Activated CD8-positive, alpha-beta memory T cell treated with anti-CD3 and anti-CD28 coated beads for 24 hours (primary cell): ENCODE data around the gene MCMBP.
"Not testable (repeated sequence)": the region's sequence is repeated elsewhere in the genome, so short reads cannot be mapped to it uniquely, and the experiment has no call there.

Experiments
- DNase-seq: peaks from one replicate; pipeline ENCODE4 v3.0.0-alpha.2; 2020

MCMBP gene

DNA sequence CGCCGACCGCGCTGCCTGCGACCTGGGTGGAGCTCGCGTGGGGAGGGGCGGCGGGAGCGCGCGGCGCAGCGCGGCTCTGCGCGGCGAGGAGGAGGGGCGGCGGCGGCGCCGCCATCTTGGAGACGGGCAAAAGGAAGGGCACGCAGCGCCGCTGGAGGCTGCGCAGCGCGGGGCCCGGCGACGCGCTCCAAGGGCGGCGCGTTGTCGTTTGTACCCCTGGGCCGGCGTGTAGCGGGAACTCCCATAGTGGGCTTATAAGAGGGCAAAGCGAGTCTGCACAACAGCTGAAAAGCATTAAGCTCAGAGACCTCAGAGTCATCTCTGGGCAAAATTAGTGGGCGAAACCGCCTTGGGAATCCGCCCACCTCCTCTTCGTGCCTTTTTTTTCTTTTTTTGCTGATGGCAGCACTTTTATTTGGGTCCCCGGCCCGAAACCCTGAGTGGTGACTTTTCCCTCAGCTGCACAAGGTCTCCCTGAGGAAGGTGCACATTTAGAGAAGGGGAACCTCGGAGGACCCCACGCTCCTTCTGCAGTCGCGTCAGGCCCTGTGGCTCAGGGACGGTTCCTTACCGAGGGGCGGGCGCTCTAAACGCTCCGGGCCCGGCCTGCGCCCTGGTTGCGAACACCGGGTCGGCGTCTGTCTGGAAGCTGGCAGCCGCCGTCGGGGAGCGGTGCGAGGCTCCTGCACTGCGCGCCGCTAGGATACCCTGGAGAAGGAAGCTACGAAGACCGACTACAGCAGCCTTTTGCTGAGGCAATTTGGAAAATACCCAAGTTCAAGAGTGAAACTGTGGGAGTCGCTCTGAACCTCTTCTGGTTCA lies 428 bp upstream of the MCMBP start:
- DNase-seq = peak; percentile 93

DNA sequence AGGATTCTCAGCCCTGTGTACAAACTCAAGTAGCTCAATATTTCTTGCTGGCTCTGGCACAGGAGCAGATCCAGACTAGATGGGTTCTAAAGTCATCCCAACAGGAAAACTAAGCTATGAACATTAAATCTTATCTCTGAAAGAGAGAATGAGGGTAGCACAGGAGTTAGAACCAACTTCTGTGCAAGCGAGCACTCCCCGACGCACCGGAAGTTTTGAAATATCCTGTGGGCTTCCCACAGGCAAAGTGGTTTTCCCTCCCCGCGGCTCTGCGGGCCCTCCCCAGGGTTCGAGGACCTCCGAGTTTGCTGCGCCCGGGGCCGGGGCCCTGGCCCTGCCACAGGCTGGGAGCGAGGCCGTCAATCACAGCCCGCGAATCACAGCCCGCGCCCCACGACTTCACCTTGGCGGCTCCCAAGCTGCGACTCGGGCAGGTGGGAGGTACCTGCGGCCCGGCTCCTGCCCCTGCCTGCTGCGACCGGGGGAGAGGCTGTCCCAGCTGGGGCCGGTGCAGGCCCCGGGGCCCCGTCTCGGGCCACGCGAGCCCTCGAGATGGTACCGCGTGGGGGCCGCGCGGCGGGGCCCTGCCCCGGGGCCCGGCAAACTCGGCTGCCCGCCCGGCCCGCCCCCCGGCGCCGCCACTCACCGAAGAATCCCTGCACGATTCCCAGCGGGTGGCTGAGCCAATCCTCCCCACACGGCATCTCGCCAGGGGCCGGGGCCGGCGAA lies 598 bp downstream of the MCMBP start:
- DNase-seq = peak; percentile 81

DNA sequence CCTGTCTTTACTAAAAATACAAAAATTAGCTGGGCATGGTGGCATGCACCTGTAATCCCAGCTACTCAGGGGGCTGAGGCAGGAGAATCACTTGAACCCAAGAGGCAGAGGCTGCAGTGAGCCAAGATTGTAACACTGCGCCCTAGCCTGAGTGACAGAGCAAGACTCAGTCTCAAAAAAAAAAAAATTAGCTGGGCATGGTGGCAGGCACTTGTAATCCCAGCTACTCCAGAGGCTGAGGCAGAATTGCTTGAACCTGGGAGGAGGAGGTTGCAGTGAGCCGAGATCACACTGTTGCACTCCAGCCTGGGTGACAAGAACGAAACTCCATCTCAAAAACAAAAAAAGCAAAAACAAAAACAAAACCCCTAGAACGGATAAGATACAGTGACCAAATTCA lies 3.2 kb downstream of the MCMBP start:
- not testable (repeated sequence) for DNase-seq

DNA sequence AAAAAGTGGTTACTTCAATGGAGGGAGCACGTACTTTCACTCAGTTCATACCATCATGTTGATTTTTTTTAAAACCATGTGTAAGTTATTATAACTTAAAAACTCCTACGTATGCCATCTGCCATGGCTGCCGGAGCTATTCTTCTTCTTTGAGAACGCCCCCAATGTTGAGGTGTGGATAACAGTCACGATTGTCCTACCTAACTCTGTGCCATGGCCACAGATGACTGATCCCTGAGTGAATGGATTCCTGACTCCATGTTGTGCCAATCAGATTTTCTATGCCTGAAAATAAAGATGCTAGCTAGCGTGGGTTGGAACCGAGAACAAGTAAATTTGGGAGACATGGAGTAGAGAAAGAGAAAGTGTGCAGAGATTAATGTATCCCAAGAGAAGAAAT lies 5.3 kb downstream of the MCMBP start:
- no peak for DNase-seq

DNA sequence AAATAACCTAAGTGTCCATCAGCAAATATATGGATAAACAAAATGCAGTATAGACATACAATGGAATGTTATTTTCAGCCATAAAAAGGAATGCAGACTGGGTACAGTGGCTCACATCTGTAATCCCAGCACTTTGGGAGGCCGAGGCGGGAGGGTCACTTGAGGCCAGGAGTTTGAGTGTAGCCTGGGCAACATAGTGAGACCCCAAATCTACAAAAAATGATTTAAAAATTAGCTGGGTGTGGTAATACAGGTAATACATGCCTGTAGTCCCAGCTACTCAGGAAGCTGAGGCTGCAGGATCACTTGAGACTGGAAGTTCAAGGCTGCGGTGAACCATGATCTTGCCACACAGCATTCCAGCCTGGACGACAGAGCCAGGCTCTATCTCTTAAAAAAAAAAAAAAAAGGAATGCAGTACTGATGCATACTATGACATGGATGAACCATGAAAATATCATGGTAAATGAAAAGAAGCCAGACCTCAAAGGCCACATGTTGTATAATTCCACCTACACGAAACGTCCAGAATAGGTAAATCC lies 6.9 kb downstream of the MCMBP start:
- DNase-seq = no peak

DNA sequence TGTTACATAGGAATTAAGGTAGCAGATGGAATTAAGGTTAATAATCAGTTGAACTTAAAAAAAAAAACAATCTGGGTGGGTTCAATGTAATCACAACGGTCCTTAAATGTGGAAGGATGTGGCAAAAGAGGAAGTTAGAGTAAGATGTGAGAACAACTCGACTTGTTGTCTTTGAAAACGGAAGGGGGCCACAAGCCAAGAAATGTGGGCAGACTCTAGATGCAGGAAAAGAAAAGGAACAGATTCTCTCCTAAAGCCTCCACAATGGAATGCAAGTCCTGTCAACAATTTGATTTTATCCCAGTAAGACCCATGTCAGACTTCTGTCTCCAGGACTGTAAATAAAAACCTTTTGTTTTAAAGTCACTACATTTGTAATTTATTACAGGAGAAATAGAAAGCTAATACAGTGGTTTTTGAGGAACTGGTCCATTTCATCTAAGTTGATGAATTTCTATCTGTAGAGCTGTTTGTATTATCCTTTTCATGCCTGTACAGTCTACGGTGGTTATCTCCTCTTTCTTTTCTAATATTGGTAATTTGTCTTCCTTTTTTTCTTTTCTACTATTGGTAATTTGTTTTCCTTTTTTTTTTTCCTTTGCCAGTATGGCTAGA lies 8.6 kb downstream of the MCMBP start:
- no peak for DNase-seq

DNA sequence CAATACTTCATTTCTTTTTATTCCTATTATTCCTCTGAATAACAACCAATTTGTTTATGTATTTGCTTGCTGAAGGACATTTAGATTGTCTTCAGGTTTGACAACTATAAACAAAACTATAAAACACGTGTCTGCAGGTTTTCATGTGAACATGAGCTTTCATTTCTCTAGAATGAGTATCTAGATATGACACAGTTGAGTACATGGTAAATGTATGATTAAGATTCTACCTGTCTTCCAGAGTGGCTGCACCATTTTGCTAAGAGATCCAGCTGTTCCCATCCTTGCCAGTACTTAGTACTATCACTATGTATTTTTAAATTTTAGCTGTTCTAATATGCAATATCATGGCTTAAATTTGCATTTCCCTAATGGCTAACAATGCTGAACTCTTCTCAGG lies 10.1 kb downstream of the MCMBP start:
- no peak for DNase-seq

DNA sequence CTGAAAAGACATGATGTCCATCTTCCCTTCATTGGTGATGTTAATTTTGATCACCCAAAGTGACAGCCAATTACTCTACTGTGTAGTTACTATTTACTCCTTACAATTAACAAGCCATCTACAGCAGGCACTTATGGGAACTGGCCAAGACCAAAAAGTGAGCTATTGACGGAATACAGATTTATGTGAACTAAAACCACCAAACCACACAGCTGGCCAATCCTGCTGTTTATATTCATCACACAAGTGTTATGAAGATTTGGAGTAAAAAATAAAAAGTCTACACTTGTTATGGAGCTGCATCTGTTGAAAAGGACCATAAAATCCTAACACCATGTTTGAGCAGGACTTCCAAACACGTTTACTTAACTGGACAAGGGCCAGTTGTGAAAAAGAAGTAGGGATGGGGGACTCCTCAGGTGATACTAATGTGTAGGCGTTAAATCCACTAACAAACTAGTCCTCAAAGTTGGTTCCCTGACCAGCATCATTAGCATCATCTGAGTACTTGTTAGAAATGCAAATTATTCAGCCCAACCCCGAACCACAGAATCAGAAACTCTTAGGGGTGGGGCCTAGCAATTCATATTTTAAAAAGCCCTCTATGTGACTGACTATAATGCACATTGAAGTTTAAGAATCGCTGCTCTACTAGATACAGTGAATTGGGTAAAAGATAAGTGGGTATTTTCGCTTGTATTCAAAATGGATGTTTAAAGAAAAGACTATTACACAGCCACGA lies 11.6 kb downstream of the MCMBP start:
- DNase-seq = no peak

DNA sequence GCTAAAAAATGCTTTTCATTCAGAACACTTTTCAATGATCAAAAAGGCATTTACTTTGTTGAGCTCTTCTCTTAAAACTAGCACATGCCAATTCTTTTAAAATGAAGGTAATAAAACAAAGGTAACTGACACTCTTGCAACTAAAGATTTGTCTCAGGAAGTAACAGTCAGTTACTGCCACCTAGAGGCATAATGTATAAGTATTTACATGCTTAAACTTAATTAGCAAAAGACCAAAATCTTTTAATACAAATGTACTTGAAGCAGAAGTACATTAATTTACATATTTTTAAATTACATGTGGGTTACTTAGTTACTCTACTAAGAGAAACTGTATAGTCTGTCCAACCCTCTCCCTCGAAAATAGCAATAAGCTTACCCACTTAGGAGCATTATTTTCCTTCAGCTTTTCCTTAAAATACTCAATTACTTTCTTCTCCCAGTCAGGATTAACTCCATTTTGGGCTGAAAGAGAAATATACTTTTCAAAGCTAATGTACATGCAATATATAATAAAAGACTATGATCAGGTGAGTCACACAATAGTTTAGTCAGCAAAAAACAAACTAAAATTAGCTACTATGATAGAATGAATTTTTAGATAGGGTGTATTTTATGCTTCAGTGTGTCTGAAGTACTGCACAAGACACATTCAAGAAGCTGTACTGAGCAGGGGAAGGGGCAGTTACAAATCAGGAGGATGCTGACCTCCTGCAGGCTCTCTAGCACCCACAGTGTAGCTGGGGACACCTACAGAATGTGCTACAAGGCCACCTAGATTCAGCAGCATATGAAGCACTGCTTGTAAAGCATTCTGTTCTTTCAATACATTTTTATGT lies 13.0 kb downstream of the MCMBP start:
- DNase-seq = no peak

DNA sequence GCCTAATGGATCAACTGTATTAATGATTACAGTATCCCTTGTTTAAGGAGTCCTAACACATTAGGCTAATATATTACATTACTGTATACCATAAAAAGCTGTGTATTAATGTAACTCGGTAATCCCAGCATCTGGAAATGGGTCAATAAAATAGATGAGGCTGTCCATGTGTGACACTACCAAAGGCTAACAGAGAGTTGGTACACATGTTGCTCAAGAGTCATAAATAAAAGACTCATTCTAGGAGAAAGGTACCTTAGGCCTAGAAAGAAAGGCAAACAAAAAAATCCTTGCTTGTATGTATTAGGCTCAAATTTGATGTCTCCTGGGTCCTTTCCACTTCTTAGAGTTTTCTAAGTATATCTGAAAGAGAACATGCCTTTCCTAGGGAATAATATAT lies 14.6 kb downstream of the MCMBP start:
- DNase-seq = no peak

DNA sequence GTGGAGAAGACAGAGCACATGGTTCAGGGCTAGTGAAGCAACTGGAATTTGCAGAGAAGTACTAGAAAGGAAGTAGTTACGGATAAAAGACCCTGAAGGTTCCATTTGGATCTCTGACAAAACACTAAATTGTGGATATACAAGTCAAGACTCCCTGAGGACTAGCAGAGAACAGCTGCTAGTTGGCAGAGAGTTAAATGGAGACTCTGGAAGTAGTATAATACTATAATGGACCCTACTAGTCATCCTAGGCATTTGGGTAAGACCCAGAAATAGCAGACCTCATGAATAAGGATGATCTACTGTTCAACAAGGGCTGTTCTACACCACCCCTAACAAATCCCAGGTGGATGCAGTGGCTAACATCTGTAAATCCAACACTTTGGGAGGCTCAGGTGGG lies 19.1 kb downstream of the MCMBP start:
- no peak for DNase-seq

DNA sequence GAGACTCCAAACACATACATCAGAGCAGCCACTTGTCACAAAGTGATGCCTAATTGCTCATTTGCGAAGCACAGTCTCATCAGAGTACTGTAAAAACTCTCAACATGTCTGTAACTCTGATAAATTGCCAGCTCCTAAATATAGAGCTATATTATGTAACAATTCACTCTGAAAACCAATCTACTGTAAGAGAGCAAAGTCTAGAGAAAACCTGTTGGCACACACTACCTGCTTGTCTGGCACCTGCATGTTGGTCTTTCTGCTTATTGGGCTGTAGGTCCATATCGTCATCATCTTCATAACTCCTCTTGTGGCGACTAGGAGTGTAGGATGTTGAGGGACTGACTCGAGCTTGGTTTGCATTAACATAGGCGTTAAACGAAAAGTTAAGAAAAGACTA lies 19.8 kb downstream of the MCMBP start:
- no peak for DNase-seq

DNA sequence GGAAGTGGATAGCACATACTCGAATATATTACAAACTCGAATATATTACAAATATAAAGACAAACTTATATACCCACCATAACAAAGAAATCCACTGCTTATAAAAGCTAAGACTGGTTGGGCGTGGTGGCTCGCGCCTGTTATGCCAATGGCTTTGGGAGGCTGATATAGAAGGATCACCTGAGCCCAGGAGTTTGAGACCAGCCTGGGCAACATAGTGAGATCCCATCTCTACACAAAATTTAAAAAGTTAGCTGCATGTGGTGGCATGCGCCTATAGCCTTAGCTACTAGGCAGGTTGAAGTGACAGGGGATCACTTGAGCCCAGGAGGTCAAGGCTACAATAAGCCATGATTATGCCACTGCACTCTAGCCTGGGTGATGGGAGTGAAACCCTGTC lies 20.4 kb downstream of the MCMBP start:
- DNase-seq = no peak

DNA sequence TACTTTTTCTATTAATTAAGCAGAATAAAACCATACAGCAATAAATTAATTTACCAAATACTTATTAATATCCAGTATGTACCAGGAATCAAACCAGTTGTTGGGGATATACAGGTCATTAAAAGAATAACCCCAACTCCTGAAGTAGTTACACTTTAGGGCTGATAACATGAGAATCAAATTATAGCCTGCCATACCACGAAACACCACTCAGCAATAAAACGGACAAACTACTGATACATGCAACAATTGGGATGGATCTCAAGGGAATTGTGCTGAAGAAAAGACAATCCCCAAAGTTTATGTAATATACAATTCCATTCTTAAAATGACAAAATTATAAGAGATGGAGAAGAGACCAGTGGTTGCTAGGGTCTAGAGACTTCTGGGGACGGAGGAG lies 22.7 kb downstream of the MCMBP start:
- DNase-seq = no peak

DNA sequence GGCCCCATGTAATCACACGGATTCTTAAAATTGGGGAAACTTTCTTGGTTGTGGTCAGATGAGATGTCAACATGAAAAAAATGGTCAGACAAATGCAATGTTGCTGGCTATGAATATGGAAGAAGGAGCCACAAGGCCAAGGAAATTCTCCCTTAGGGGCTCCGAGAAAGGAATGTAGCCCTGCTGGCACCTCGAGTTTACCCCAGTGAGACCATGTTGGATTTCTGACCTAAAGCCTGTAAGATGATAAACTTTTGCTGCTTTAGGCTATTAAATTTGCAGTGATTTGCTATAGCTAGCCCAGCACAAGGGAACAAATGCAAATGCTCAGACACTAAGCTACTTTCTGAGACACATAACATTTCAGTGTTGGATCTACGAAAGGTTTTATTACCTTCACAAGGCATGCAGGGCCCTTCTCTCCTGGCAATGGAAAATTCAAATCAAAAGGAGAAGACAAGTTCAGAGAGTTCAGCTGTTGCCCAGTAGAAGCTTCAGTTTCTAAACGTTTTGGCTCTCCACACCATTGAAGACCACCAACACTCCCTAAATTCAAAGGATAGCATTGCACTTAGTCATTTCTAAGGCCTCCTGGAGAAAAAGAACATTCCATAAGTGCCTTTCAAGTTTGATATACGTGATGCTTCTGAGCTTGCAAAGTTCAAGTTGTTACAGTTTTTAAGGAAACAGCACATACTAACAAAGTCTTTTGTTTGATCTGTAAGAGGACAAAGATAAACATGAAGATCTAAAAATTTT lies 23.4 kb downstream of the MCMBP start:
- DNase-seq = no peak

DNA sequence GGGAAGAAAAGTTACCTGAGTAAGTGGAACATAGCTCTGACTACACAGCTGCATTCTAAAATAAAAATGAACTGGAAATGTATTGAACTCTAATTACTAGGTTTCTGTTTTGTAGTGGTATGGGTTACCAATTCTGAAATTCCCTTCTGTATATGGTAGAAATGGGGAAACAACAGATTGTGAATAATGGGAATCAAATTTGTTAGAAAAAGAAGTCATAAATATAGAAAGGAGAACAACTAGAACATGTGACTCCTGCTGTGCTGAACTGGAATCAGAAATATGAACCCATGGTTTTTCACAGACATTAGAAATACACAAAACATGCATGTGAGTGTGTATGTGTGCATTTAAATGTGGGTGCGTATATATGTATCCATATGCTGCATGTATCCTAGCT lies 27.0 kb downstream of the MCMBP start:
- DNase-seq = no peak

DNA sequence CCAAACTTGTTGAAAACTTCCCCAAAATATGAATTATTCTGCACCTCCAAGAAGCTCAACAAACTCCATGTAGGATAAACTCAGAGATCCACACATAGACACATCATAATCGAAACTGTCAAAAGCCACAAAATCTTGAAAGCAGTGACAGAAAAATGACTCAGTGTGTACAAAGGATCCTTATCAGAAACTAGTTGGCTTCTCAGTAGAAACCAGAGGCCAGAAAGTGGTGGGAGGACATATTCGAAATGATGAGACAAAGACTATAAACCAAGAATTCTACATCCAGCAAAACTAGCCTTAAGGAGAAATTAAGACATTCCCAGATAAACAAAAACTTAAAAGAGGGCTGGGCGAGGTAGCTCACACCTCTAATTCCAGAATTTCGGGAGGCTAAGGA lies 38.5 kb downstream of the MCMBP start:
- DNase-seq = no peak

DNA sequence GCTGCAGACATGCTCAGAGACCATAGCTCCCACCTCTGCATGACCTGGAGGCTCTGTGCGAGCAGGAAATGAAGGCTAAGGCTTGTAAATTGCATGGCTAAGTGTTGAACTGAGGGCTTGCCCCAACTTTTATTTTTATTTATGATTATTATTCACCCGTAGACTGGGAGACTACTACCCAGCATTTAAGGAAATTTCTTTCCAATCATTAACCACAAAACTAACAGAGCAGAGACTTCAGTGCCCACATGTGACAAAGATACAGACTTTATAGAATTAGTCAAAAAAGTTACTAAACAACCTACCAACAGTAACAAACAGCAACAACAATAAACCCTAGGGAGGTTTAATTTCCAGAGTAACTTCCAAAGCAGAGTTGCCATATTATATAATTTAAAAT lies 39.7 kb downstream of the MCMBP start:
- DNase-seq = no peak

DNA sequence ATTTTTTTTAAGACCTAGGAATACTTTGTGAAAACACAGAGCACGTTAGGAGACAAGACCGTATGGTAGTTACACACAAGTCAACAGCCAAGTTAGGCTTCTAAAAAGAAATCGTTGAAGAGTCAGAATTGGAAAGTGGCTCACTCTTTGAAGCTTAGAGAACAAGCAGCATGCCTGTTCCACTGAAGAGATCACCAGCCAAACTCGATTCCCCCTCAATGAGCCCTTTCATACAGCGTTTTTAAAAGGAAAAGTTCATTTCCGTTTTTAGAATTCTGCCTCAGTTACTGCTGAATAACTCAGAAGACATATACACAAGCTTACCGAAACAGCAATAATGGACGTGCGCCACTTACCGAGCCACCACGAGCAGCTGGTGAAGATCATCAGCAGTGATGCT lies 41.0 kb downstream of the MCMBP start:
- DNase-seq = no peak

DNA sequence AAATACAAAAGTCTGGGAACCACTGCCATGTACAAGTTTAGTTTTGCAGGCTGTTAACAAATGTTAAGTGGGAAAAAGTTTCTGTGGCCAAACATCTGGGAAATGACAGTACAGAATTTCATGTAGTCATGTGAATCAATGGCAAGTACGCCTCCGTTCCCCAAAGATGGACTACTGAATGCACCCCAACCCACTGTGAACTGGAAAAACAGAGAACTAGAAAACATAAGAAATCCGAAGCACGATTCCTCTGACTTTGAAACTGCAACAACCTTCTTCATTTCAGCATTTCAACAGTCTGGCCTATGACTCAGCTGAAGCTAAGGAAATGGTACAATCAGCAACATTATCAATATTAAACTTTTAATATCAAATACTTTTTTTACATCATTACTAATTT lies 41.8 kb downstream of the MCMBP start:
- no peak for DNase-seq

DNA sequence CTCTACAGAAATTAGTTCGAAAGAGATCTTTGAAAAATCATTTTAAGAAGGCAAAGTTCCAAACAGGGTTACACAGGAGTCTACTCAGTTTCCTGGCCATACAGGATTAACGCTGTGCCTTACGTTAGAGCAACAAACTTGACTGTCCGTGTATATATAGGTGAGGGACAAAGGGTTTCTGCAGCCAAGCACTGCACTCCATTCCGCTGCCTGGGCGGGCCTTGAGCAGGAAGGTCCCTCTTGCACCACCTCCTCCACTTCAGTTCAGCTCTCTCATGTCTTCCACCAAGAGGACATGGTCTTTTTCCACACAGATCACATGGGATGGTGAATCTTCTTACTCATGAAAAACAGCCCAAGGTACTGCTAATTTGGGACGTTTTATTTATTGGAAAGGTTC lies 43.2 kb downstream of the MCMBP start:
- no peak for DNase-seq
